ENCODE data around the gene EPHA6. TPM values are rescaled to one million over a fixed set of nuclear protein-coding genes. Genes with fewer than 3 reads are reported as not detected.

EPHA6 gene
- total and polyA plus RNA-seq, 2 donors (not counting 3 experiments of a cell fraction or from before 2014, with no cell fraction given) = not detected

GRCh38 chr3:97504463-97504862, 690.1 kb downstream of the EPHA6 start:
- BruUV-seq (replicated peaks) = no TSS peak
- H3K9ac ChIP-seq (replicated peaks; ENCODE audit: extremely low read depth, insufficient read depth, low read length) = no peak overlapping the region
- intact Hi-C loops (cut with micrococcal nuclease) = no loop called here
- no peak overlapping the region for H3K27ac ChIP-seq (ENCODE audit: insufficient read depth, low read depth, low read length)
- no peaks in the 10 kb centered on the region for H3K4me1 ChIP-seq (ENCODE audit: control insufficient read depth, extremely low read depth, insufficient read depth, low read length)
- no peak for FAIRE-seq
- no peaks in the 10 kb centered on the region for H3K36me3 ChIP-seq (ENCODE audit: control insufficient read depth in 2 of 2, extremely low read depth in 1 of 2, insufficient read depth in 2 of 2, low read length in 2 of 2)
- dilution Hi-C loops (cut with MboI; ENCODE audit: extremely low pct_ligation_motif_present, low sequenced_read_pairs) = no loop called here
- H3K9me1 ChIP-seq (replicated peaks; ENCODE audit: control insufficient read depth, extremely low read depth, insufficient read depth, low read length) = no peaks in the 10 kb centered on the region
- TF ChIP-seq, protein P1, sequence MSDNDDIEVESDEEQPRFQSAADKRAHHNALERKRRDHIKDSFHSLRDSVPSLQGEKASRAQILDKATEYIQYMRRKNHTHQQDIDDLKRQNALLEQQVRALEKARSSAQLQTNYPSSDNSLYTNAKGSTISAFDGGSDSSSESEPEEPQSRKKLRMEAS (IDR thresholded peaks at IDR 0.05; ENCODE audit: insufficient read depth, insufficient read length) = no peak
- no peak for TF ChIP-seq EZH2 (IDR thresholded peaks at IDR 0.05; ENCODE audit: borderline replicate concordance, low read depth, low read length, severe bottlenecking)
- TF ChIP-seq JUN (IDR thresholded peaks at IDR 0.05; ENCODE audit: borderline replicate concordance, insufficient read depth, insufficient read length, low read depth) = no peak
- no peak for TF ChIP-seq GATA2 (IDR thresholded peaks at IDR 0.05; ENCODE audit: insufficient read depth, insufficient read length, low read depth, low read length)
- TF ChIP-seq MYC (IDR thresholded peaks at IDR 0.05; ENCODE audit: low read depth, low read length) = no peak
- no peak for TF ChIP-seq POLR2A (IDR thresholded peaks at IDR 0.05; ENCODE audit: low read depth, low read length)
- TF ChIP-seq POLR2AphosphoS5 (IDR thresholded peaks at IDR 0.05; ENCODE audit: insufficient read depth, low read depth, low read length) = no peak
- no peak for TF ChIP-seq CTCF (IDR thresholded peaks at IDR 0.05; ENCODE audit: extremely low read depth in 1 of 2, insufficient read depth in 1 of 2, low read depth in 1 of 2, low read length in 2 of 2)
- no peak for TF ChIP-seq FOS (IDR thresholded peaks at IDR 0.05; ENCODE audit: borderline replicate concordance, insufficient read depth, low read length)
- H3K79me2 ChIP-seq (ENCODE audit: control insufficient read depth, insufficient read depth, low read length) = no peaks in the 10 kb centered on the region
- H4K20me1 ChIP-seq (replicated peaks; ENCODE audit: control insufficient read depth, extremely low read depth, insufficient read depth, low read length) = no peaks in the 10 kb centered on the region
- no peaks in the 10 kb centered on the region for H3K9me3 ChIP-seq (replicated peaks; ENCODE audit: control insufficient read depth, insufficient read depth, low read length)
- H2AFZ ChIP-seq (ENCODE audit: low read depth, low read length) = no peak overlapping the region
- ChIA-PET POLR2A (no interaction called here), CTCF (no interaction called here)
- H3K27me3 ChIP-seq (ENCODE audit: control insufficient read depth in 2 of 2, insufficient read depth in 2 of 2, low read length in 2 of 2) = no peaks in the 10 kb centered on the region
- no peak overlapping the region for H3K4me3 ChIP-seq (replicated peaks in 1 of 3; ENCODE audit: insufficient read depth in 1 of 3, low read depth in 1 of 3, low read length in 3 of 3)
- no peak overlapping the region for H3K4me2 ChIP-seq (ENCODE audit: insufficient read depth, low read length)
- DNase-seq (ENCODE audit: low read depth, low spot score) = no peak

Measured in endothelial cell of umbilical vein (primary cell).